ENCODE results near the gene ACMSD.

GRCh38 chr2:134845028-134845427, 6.6 kb downstream of the ACMSD start:
- TF ChIP-seq CTCF (conservative IDR thresholded peaks at IDR 0.05; ENCODE audit: low read depth in 2 of 2) (no peak), EZH2 (IDR thresholded peaks at IDR 0.05; ENCODE audit: low read depth, unreplicated experiment) (no peak), REST (IDR thresholded peaks at IDR 0.05; ENCODE audit: unreplicated experiment) (no peak), EZH2phosphoT487 (IDR thresholded peaks at IDR 0.05; ENCODE audit: unreplicated experiment) (no peak), CREB1 (CRISPR knock-in tag; IDR thresholded peaks at IDR 0.05; ENCODE audit: low read depth) (no peak), POLR2AphosphoS5 (IDR thresholded peaks at IDR 0.05; ENCODE audit: low read depth) (no peak), ZNF331 (CRISPR knock-in tag; IDR thresholded peaks at IDR 0.05; ENCODE audit: low read depth) (no peak), NANOG (IDR thresholded peaks at IDR 0.05; ENCODE audit: borderline replicate concordance) (no peak), JUNB (IDR thresholded peaks at IDR 0.05; ENCODE audit: unreplicated experiment) (no peak), ETS1 (IDR thresholded peaks at IDR 0.05) (no peak), ZNF114 (CRISPR knock-in tag; IDR thresholded peaks at IDR 0.05) (no peak), STAT1 (IDR thresholded peaks at IDR 0.05; ENCODE audit: unreplicated experiment) (no peak)

Data from GM23338 (cell line).